K562 (cell line): ENCODE data around the gene EIF4E2. TPM values are rescaled to one million over a fixed set of nuclear protein-coding genes. Genes with fewer than 3 reads are reported as not detected.
"Not testable (repeated sequence)": the region's sequence is repeated elsewhere in the genome, so short reads cannot be mapped to it uniquely, and the experiment has no call there.

ENCODE experiments used
- ATAC-seq: fragments of 200-7000 bp; cut with Tn5 transposase; 3 replicates; pipeline ENCODE4 v1.9.1; 2020; ENCODE audit warnings: moderate library complexity
- BruUV-seq: library from RNA; stranded (reverse); fragments of 400-500 nt; replicated peaks from 2 replicates; lab custom pipeline; 2021; lab: Mats Ljungman, UMichigan
- CTCF ChIA-PET: fragments of 300-600 bp; formaldehyde crosslinking; extraction: SDS; loops from one replicate; lab custom pipeline; 2021; ENCODE audit warnings: low intra/inter-chr PET ratio; lab: Yijun Ruan, JAX
- POLR2A ChIA-PET: fragments of 300-600, 350-650 bp; sonication (Branson Sonifier 250); formaldehyde crosslinking; extraction: SDS; loops from one replicate; lab custom pipeline; 2021; ENCODE audit warnings: antibody characterized with exemption, inconsistent platforms; lab: Yijun Ruan, JAX
- DNase-seq, 4 experiments: peaks; one replicate each; pipeline versions ENCODE4 v3.0.0 to v3.0.0-alpha.2; 2011 to 2018; ENCODE audit warnings: low spot score in 3 of 4, mixed read lengths in 3 of 4; ENCODE audit errors: extremely low read depth in 1 of 4
- FAIRE-seq: peaks from 2 replicates; lab custom pipeline; 2011; peaks lifted over from hg19 to GRCh38; lab: Jason Lieb, UNC
- H2AFZ ChIP-seq: 2 replicates; pipeline ENCODE4 v1.6.0; 2011; ENCODE audit warnings: low read depth, low read length, control low read depth, inconsistent platforms
- H3K27ac ChIP-seq: fragments of 200-600 bp; 3 replicates; pipeline ENCODE4 v1.8.0; 2011; ENCODE audit warnings: low read depth, mild to moderate bottlenecking, control low read depth, inconsistent platforms, low read length, moderate library complexity, mixed read lengths; ENCODE audit errors: extremely low read depth
- H3K27me3 ChIP-seq, 2 experiments: fragments of 300-600 bp in 1 of 2; 2 replicates in 1 of 2; 3 replicates in 1 of 2; pipeline versions ENCODE4 v1.6.0 to v1.8.0; 2011; ENCODE audit warnings: inconsistent platforms in 2 of 2, low read length in 2 of 2, mild to moderate bottlenecking in 1 of 2, mixed read lengths in 1 of 2, moderate library complexity in 1 of 2; ENCODE audit not compliant: control insufficient read depth in 2 of 2, insufficient read depth in 2 of 2
- H3K36me3 ChIP-seq: fragments of 300-600 bp; 3 replicates; pipeline ENCODE4 v1.8.0; 2011; ENCODE audit warnings: mild to moderate bottlenecking, low read length, inconsistent platforms; ENCODE audit not compliant: control insufficient read depth, insufficient read depth
- H3K4me1 ChIP-seq, 2 experiments: fragments of 200-600 bp in 1 of 2; replicated peaks in 1 of 2; 2 replicates in 1 of 2; 3 replicates in 1 of 2; pipeline versions ENCODE4 v1.5.1 to v1.8.0; 2011; ENCODE audit warnings: inconsistent platforms in 2 of 2, low read length in 2 of 2, mild to moderate bottlenecking in 1 of 2, mixed read lengths in 1 of 2, moderate library complexity in 1 of 2; ENCODE audit not compliant: control insufficient read depth in 2 of 2, insufficient read depth in 2 of 2
- H3K4me2 ChIP-seq: 2 replicates; pipeline ENCODE4 v1.6.1; 2011; ENCODE audit warnings: low read length, control low read depth, inconsistent platforms, mixed read lengths; ENCODE audit not compliant: insufficient read depth
- H3K4me3 ChIP-seq: fragments of 200-600 bp; sonication (generic), shearing (Covaris generic); 2 replicates; pipeline ENCODE4 v1.5.1; 2016; ENCODE audit warnings: control low read depth, inconsistent platforms
- H3K79me2 ChIP-seq: fragments of 200-600 bp; 3 replicates; pipeline ENCODE4 v1.8.0; 2011; ENCODE audit warnings: low read length, inconsistent platforms; ENCODE audit not compliant: control insufficient read depth, insufficient read depth
- H3K9ac ChIP-seq, 2 experiments: 2 replicates each; pipeline versions ENCODE4 v1.6.0 to v1.6.1; 2011; ENCODE audit warnings: low read depth in 2 of 2, low read length in 2 of 2, control low read depth in 1 of 2, inconsistent platforms in 1 of 2, mild to moderate bottlenecking in 1 of 2, mixed read lengths in 1 of 2; ENCODE audit not compliant: insufficient read depth in 1 of 2
- H3K9me1 ChIP-seq: one replicate; pipeline ENCODE4 v1.6.0; 2011; ENCODE audit warnings: inconsistent platforms, mild to moderate bottlenecking, low read length, moderate library complexity; ENCODE audit not compliant: control insufficient read depth, insufficient read depth
- H3K9me3 ChIP-seq: replicated peaks from 2 replicates; pipeline ENCODE4 v1.5.1; 2011; ENCODE audit warnings: low read depth, low read length, inconsistent platforms; ENCODE audit not compliant: control insufficient read depth, insufficient read depth
- H4K20me1 ChIP-seq: replicated peaks from 2 replicates; pipeline ENCODE4 v1.6.1; 2011; ENCODE audit warnings: low read length, inconsistent platforms, mixed read lengths; ENCODE audit not compliant: control insufficient read depth, insufficient read depth
- ARHGAP35 ChIP-seq: fragments of 450-650 bp; IDR thresholded peaks from 2 replicates; pipeline ENCODE4 v1.6.1; 2018; ENCODE audit not compliant: partially characterized antibody
- HNRNPUL1 ChIP-seq: fragments of 200-400 bp; formaldehyde crosslinking; IDR thresholded peaks from 2 replicates; pipeline ENCODE4 v1.6.1; 2017; ENCODE audit warnings: low read length
- MCM3 ChIP-seq: fragments of 450-650 bp; IDR thresholded peaks from 2 replicates; pipeline ENCODE4 v1.6.1; 2016
- XRCC4 ChIP-seq: IDR thresholded peaks from one replicate; pipeline ENCODE4 v1.6.1; 2011; ENCODE audit not compliant: insufficient read depth, insufficient read length; ENCODE audit errors: extremely low read depth
- ZBTB17 ChIP-seq: fragments of 450-650 bp; formaldehyde crosslinking; IDR thresholded peaks from 2 replicates; pipeline ENCODE4 v1.4.0; 2020; ENCODE audit warnings: mild to moderate bottlenecking
- ZFP30 ChIP-seq: fragments of 250-450 bp; sonication (Bioruptor Pico); IDR thresholded peaks from 2 replicates; pipeline ENCODE4 v1.8.0; 2022; ENCODE audit warnings: moderate library complexity, mild to moderate bottlenecking, inconsistent platforms, borderline replicate concordance
- ZNF253 ChIP-seq: fragments of 250-450 bp; sonication (Bioruptor Pico); conservative IDR thresholded peaks from 2 replicates; pipeline ENCODE4 v1.6.1; 2021; ENCODE audit warnings: mild to moderate bottlenecking
- WGBS: fragments of 100-300 bp; shearing (Covaris generic); methylation state at CpG from one replicate; pipeline ENCODE4 v1.1.6; 2016; ENCODE audit warnings: low coverage, mixed read lengths; ENCODE audit not compliant: insufficient coverage; ENCODE audit errors: missing lambda C conversion rate; 5-methylcytosine and 5-hydroxymethylcytosine counted together
- in situ Hi-C: fragments of 300-500 bp; cut with MboI; formaldehyde crosslinking; loops from 4 replicates; pipeline ENCODE4 v1.15.0; 2018; ENCODE audit warnings: inconsistent platforms, mixed read lengths
- intact Hi-C: fragments of 100-400 bp; cut with micrococcal nuclease; formaldehyde crosslinking; loops from 2 replicates; pipeline ENCODE4 v1.14.2; 2022
- polyA plus RNA-seq, 8 experiments: library from polyadenylated mRNA; depleted of rRNA in 4 of 8; stranded (reverse) in 5 of 8; unstranded in 3 of 8; fragments of >200 nt; fragmentation: Nextera tagmentation in 2 of 8; fragmentation: Illumina TruSeq in 1 of 8; extraction: Ambion mirVana in 2 of 8; extraction: Trizol in 1 of 8; gene quantifications; 2 replicates each; pipeline versions ENCODE4 v1.2.1 to v1.2.3, GENCODE V29; 2011 to 2014; ENCODE audit warnings: inconsistent platforms in 1 of 8, missing spikeins in 1 of 8
- total RNA-seq, 7 experiments: library from RNA; depleted of rRNA in 6 of 7; stranded (reverse); fragments of >200 nt in 6 of 7; fragmentation: Illumina TruSeq in 2 of 7; extraction: Trizol in 2 of 7; gene quantifications; 2 replicates each; pipeline versions ENCODE4 v1.2.1 to v1.2.3, GENCODE V29; 2011 to 2021; ENCODE audit warnings: low replicate concordance in 1 of 7
- TF ChIP-seq, protein P1 (sequence below), 2 experiments: fragments of 450-650 bp; IDR thresholded peaks; 2 replicates each; pipeline ENCODE4 v1.6.1; 2018; ENCODE audit warnings: mild to moderate bottlenecking in 2 of 2, low read depth in 1 of 2; ENCODE audit not compliant: partially characterized antibody in 2 of 2

Gene EIF4E2
- total and polyA plus RNA-seq, 9 of the 15 experiments (the other 6 are each of a cell fraction or from before 2014, with no cell fraction given), result 33.9 to 169 (median 77.5) TPM

DNA sequence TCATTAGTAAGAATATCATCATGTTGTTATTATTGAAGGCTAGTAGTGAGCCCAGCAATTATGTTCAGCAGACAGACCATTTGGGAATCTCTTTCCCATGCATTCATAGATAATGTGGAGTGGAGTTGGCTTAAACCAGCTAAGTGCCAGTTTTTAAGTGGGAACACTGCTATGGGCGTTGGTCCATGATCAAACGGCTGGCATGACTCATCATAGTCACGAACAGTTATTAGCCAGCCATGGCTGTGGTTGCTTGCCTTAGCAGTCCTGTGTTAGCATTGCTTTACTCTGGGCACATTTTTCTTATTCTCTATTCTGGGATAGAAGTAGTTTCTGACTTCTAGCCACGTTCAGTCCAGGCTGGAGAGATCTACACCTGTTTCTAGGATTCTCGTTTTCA is 17.7 kb downstream of the EIF4E2 start (continued):
- TF ChIP-seq, protein P1, sequence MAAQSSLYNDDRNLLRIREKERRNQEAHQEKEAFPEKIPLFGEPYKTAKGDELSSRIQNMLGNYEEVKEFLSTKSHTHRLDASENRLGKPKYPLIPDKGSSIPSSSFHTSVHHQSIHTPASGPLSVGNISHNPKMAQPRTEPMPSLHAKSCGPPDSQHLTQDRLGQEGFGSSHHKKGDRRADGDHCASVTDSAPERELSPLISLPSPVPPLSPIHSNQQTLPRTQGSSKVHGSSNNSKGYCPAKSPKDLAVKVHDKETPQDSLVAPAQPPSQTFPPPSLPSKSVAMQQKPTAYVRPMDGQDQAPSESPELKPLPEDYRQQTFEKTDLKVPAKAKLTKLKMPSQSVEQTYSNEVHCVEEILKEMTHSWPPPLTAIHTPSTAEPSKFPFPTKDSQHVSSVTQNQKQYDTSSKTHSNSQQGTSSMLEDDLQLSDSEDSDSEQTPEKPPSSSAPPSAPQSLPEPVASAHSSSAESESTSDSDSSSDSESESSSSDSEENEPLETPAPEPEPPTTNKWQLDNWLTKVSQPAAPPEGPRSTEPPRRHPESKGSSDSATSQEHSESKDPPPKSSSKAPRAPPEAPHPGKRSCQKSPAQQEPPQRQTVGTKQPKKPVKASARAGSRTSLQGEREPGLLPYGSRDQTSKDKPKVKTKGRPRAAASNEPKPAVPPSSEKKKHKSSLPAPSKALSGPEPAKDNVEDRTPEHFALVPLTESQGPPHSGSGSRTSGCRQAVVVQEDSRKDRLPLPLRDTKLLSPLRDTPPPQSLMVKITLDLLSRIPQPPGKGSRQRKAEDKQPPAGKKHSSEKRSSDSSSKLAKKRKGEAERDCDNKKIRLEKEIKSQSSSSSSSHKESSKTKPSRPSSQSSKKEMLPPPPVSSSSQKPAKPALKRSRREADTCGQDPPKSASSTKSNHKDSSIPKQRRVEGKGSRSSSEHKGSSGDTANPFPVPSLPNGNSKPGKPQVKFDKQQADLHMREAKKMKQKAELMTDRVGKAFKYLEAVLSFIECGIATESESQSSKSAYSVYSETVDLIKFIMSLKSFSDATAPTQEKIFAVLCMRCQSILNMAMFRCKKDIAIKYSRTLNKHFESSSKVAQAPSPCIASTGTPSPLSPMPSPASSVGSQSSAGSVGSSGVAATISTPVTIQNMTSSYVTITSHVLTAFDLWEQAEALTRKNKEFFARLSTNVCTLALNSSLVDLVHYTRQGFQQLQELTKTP (IDR thresholded peaks at IDR 0.05; ENCODE audit: low read depth in 1 of 2, partially characterized antibody in 2 of 2), result no peak
- TF ChIP-seq XRCC4 (no peak), MCM3 (no peak), ZFP30 (CRISPR knock-in tag) (no peak), ZNF253 (no peak), ARHGAP35 (no peak), ZBTB17 (no peak)

DNA sequence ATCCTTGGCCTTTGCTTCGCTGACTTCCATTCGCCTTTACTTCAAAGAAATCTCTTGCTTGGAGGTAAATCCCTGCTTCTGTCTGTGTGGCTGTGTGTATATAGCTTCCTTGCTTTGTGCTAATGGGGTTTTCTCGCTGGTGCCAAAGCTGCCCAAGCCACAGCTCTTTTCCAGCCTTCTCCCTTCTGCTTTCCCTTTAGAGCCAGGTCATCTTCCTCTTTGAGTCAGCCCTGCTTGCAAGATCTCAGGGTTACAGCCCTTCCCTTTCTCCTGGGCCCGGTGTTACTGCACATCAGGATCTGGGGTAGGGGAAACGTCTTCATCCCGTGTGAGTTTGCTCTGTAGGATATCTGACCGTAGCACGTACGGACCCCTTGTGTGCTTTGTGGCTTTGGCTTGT is 19.1 kb downstream of the EIF4E2 start:
- no peak overlapping the region for H3K9ac ChIP-seq
- ChIA-PET POLR2A (interaction anchor here (1.5 kb wide), 1 partner anchor 9 kb away, joined by 4 read pairs; no protein-coding TSS in a partner anchor), CTCF (no interaction called here)
- no peaks in the 10 kb centered on the region for H3K9me1 ChIP-seq
- ATAC-seq, result no peak
- no peak for TF ChIP-seq HNRNPUL1
- no peaks in the 10 kb centered on the region for H4K20me1 ChIP-seq
- in situ Hi-C loops (no loop called here), intact Hi-C loops (no loop called here)
- no peaks in the 10 kb centered on the region for H3K27me3 ChIP-seq
- no peak for DNase-seq
- no peaks in the 10 kb centered on the region for H3K9me3 ChIP-seq
- H3K79me2 ChIP-seq, result no peaks in the 10 kb centered on the region
- no peaks in the 10 kb centered on the region for H3K4me1 ChIP-seq
- no peak overlapping the region for H3K4me2 ChIP-seq
- H3K4me3 ChIP-seq, result no peak overlapping the region
- no peak for FAIRE-seq
- peaks cover 66% of the 10 kb centered on the region; the same call in 2 of the 3 replicates for H3K36me3 ChIP-seq
- no TSS peak for BruUV-seq
- no peak overlapping the region for H3K27ac ChIP-seq
- H2AFZ ChIP-seq, result no peak overlapping the region
- 96% methylated on average over 8 of the region's 9 CpGs for WGBS

DNA sequence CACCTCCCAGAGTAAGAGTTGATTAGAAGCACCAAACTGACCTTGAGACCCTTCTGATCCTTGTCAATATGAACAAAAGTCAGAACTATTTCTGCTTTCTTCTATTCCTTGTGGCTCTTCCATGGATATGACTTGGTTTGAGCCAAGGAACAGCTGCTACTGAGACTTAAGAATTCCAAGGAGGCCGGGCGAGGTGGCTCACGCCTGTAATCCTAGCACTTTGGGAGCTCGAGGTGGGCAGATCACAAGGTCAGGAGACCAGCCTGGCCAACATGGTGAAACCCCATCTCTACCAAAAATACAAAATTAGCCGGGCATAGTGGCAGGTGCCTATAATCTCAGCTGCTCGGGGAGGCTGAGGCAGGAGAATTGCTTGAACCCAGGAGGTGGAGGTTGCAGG is 20.0 kb downstream of the EIF4E2 start:
- H3K4me2 ChIP-seq, DNase-seq, FAIRE-seq, H2AFZ ChIP-seq, H3K9ac ChIP-seq, H3K9me3 ChIP-seq, ATAC-seq, in situ Hi-C loops, H3K27me3 ChIP-seq, H3K4me3 ChIP-seq, H3K27ac ChIP-seq, BruUV-seq, intact Hi-C loops, H3K9me1 ChIP-seq, CTCF ChIA-PET, H3K4me1 ChIP-seq, H3K79me2 ChIP-seq, H4K20me1 ChIP-seq: not testable (repeated sequence)
- WGBS, result 92% methylated on average over 6 of the region's 6 CpGs
- peaks cover 67% of the 10 kb centered on the region; the same call in 2 of the 3 replicates for H3K36me3 ChIP-seq
- POLR2A ChIA-PET, result interaction anchor here (1.0 to 1.5 kb wide), 2 partner anchors 10 to 11 kb away, joined by 4 read pairs; no protein-coding TSS in a partner anchor
